Measurements from ENCODE around the gene NUP93.
"Not testable (repeated sequence)": the region's sequence is repeated elsewhere in the genome, so short reads cannot be mapped to it uniquely, and the experiment has no call there.

NUP93 gene

DNA sequence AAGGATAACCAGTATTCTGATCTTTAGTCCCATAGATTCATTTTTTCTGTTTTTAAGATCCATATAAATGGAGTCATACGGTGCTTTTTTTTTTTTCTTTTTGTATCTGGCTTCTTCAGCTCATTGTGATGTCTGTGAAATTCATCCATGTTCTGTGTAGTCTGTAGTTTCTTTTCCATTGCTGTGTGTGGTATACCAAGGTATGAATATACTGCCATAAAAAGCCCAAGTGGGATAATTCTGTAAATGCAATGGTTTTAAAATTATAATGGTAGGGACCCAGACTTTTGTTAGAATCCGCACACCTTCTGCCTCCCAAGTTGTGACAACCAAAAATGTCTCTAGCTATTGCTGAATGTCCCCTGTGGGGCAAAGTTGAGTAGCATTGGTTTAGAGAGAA lies 7.6 kb downstream of the NUP93 start:
- TF ChIP-seq, protein P1, sequence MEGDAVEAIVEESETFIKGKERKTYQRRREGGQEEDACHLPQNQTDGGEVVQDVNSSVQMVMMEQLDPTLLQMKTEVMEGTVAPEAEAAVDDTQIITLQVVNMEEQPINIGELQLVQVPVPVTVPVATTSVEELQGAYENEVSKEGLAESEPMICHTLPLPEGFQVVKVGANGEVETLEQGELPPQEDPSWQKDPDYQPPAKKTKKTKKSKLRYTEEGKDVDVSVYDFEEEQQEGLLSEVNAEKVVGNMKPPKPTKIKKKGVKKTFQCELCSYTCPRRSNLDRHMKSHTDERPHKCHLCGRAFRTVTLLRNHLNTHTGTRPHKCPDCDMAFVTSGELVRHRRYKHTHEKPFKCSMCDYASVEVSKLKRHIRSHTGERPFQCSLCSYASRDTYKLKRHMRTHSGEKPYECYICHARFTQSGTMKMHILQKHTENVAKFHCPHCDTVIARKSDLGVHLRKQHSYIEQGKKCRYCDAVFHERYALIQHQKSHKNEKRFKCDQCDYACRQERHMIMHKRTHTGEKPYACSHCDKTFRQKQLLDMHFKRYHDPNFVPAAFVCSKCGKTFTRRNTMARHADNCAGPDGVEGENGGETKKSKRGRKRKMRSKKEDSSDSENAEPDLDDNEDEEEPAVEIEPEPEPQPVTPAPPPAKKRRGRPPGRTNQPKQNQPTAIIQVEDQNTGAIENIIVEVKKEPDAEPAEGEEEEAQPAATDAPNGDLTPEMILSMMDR (IDR thresholded peaks at IDR 0.05; ENCODE audit: low read depth, low read length, missing control alignments) = no peak
- H3K36me3 ChIP-seq (replicated peaks) = no peaks in the 10 kb centered on the region
- DNase-seq = no peak
- in situ Hi-C loops (cut with HindIII; ENCODE audit: low pct_ligation_motif_present, low sequenced_read_pairs) = no loop called here
- no peak overlapping the region for H3K27ac ChIP-seq
- no peak overlapping the region for H3K4me3 ChIP-seq (ENCODE audit: low read depth, low read length)
- no peaks in the 10 kb centered on the region for H3K27me3 ChIP-seq (replicated peaks)

DNA sequence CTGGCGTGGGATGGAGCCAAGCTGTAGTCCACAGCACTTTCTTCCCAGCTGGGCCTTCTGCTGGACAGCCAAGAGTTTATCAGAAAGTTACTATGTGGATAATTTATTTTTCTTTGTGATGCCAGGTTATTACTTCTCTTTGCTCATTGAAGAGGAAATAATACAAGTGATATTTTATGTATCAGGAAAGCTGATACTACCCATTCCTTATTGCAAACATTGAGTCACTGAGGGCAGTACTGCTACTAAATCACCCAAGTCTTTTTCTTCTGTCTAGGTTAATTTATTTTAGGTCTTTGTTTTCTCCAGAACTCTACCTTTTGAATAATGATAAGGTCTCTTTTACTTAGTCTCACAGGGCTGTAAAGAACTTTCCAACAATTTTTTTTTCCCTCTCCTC lies 8.3 kb downstream of the NUP93 start:
- Histone ChIP-seq H3K27me3 (replicated peaks) (no peaks in the 10 kb centered on the region), H3K4me3 (ENCODE audit: low read depth, low read length) (no peak overlapping the region), H3K36me3 (replicated peaks) (no peaks in the 10 kb centered on the region), H3K27ac (no peak overlapping the region)
- in situ Hi-C loops (cut with HindIII; ENCODE audit: low pct_ligation_motif_present, low sequenced_read_pairs) = no loop called here
- DNase-seq = no peak
- TF ChIP-seq, protein P1 (IDR thresholded peaks at IDR 0.05; ENCODE audit: low read depth, low read length, missing control alignments) = no peak

DNA sequence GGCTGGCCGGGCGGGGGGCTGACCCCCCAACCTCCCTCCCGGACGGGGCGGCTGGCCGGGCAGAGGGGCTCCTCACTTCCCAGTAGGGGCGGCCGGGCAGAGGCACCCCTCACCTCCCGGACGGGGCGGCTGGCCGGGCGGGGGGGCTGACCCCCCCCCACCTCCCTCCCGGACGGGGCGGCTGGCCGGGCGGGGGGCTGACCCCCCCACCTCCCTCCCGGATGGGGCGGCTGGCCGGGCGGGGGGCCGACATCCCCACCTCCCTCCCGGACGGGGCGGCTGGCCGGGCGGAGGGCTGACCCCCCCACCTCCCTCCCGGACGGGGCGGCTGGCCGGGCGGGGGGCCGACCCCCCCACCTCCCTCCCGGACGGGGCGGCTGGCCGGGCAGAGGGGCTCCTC lies 9.4 kb downstream of the NUP93 start:
- H3K27me3 ChIP-seq (replicated peaks); H3K4me3 ChIP-seq (ENCODE audit: low read depth, low read length); H3K36me3 ChIP-seq (replicated peaks); DNase-seq; in situ Hi-C loops (cut with HindIII; ENCODE audit: low pct_ligation_motif_present, low sequenced_read_pairs); H3K27ac ChIP-seq: not testable (repeated sequence)

DNA sequence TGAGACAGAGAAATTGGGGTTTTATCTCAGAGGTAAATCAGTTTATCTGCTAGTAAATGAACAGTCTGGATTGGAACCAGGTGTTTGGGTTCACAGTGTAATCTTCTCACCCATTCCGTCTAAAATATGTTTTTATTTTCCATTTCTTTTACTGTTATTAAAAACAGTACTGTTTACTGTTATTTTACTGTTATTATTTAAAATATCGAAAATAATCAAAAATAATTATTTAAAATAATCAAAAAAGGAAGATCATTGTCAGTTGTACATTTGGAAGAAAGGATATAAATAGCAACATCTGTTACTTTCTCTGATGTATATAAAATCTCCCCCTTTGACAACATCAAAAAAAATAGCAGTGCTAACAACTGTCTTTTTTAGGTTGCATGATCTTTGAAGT lies 11.5 kb downstream of the NUP93 start:
- Histone ChIP-seq H3K36me3 (replicated peaks) (no peaks in the 10 kb centered on the region), H3K27me3 (replicated peaks) (no peaks in the 10 kb centered on the region), H3K27ac (no peak overlapping the region), H3K4me3 (ENCODE audit: low read depth, low read length) (no peak overlapping the region)
- in situ Hi-C loops (cut with HindIII; ENCODE audit: low pct_ligation_motif_present, low sequenced_read_pairs) = no loop called here
- TF ChIP-seq, protein P1 (IDR thresholded peaks at IDR 0.05; ENCODE audit: low read depth, low read length, missing control alignments) = no peak
- DNase-seq = no peak

DNA sequence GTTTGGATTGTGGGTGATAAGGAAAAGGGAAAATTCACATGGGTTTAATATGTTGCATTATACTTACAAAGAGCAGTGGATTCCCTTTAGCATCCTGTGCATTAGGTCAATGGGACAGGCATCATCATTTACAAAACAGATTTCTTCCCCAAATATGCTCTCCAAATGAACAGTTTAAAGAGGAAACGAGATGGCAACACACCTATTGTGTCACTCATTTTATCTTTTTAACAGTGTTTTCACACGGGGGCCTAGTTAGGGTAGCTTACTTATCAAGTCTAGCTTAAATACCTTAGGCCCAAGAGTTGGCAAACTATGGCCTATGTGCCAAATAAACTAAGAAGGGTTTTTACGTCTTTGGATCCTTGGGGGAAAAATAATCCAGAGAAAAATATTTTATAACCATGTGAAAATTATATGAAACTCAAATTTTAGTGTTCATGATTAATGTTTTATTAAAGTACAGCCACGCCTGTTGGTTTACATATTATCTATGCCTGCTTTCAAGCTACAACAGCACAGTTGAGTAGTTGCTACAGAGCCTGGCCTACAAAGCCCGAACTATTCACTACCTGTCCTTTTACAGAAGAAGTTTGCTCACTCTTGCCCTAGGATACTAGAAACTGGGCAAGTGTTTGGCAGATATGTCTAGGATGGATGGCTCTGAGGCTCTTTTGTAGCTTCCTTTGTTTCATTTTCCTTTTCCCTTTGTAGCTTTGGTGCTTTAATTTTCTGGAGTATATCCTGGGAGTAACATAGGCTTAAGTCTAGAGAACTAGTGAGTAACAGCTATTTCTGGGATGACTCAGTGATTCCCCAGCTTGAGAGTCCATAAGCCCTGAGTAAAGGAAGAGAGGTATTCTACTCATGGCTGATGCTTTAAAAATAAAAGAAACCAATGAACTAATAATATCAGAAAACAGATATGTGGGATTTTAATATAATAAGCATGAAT lies 12.4 kb downstream of the NUP93 start:
- no peak overlapping the region for H3K4me3 ChIP-seq (ENCODE audit: low read depth, low read length)

DNA sequence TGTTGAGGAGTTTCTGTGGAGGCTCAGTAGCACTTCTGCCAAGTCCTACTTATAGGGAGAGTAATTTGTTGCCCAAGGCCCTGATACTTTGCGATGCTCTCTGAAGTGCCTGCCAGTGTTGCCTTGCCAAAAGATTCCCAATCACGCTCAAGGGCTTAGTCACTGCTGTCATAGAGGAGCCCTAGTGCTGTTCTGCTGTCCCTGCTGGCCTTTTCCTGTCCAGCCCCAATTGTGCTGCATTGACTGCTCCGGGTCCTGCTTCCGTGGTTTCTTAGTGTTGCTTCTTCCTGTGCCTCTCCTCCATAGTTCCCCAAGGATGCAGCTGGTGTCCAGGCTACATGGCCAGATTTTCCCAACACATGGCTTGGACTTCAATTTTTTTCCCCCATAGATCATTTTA lies 13.9 kb downstream of the NUP93 start:
- H3K4me3 ChIP-seq (ENCODE audit: low read depth, low read length) = no peak overlapping the region
- H3K27ac ChIP-seq = no peak overlapping the region
- DNase-seq = peak; percentile 61
- H3K36me3 ChIP-seq (replicated peaks) = no peaks in the 10 kb centered on the region
- H3K27me3 ChIP-seq (replicated peaks) = no peaks in the 10 kb centered on the region
- in situ Hi-C loops (cut with HindIII; ENCODE audit: low pct_ligation_motif_present, low sequenced_read_pairs) = no loop called here
- TF ChIP-seq, protein P1 (IDR thresholded peaks at IDR 0.05; ENCODE audit: low read depth, low read length, missing control alignments) = peak; percentile 15

More for the DNA sequence above, 12.4 kb downstream of the NUP93 start:
- peak; percentile 78 for DNase-seq
- TF ChIP-seq, protein P1 (IDR thresholded peaks at IDR 0.05; ENCODE audit: low read depth, low read length, missing control alignments) = no peak
- Histone ChIP-seq H3K27me3 (replicated peaks) (no peaks in the 10 kb centered on the region), H3K27ac (peak overlapping the region; percentile 49), H3K36me3 (replicated peaks) (no peaks in the 10 kb centered on the region)
- in situ Hi-C loops (cut with HindIII; ENCODE audit: low pct_ligation_motif_present, low sequenced_read_pairs) = no loop called here

Measured in brain microvascular endothelial cell (primary cell).